Hepatocyte (in vitro differentiated cells): ENCODE data around the gene RASGRP1.

Experiments
- EZH2 ChIP-seq: fragments of 200-600 bp; sonication (generic); IDR thresholded peaks from 2 replicates; pipeline ENCODE4 v1.6.1; 2016; ENCODE audit warnings: antibody characterized with exemption, mild to moderate bottlenecking, borderline replicate concordance
- EZH2phosphoT487 ChIP-seq: fragments of 200-600 bp; sonication (generic); IDR thresholded peaks from one replicate; pipeline ENCODE4 v1.6.1; 2018; ENCODE audit warnings: antibody characterized with exemption, mild to moderate bottlenecking, low read depth, moderate library complexity; ENCODE audit not compliant: unreplicated experiment, severe bottlenecking
- TF ChIP-seq, protein P1 (sequence below): fragments of 200-600 bp; sonication (generic); IDR thresholded peaks from 2 replicates; pipeline ENCODE4 v1.5.1; 2016; ENCODE audit warnings: antibody characterized with exemption, mild to moderate bottlenecking; ENCODE audit not compliant: poor library complexity

DNA sequence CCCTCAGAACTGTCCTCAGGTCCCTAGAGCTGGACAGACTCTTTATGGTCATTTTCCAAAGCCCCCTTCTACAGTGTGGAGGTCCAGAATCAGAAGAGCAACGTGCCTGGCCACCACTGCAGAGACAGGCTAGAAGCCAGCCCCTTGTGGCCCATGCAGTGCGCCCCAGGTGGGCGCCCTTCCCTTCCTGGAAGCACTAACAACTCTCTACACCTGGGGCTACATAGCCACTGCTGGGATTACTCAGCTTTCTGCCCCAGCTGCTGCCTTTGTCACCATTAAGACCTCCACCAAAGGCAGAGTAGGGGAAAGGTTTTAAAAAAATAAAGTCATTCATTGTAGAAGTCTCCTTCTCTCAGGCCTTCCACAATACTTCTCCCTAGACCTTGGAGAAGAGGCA, 2.3 kb downstream of the RASGRP1 start:
- TF ChIP-seq EZH2phosphoT487: no peak
- TF ChIP-seq, protein P1, sequence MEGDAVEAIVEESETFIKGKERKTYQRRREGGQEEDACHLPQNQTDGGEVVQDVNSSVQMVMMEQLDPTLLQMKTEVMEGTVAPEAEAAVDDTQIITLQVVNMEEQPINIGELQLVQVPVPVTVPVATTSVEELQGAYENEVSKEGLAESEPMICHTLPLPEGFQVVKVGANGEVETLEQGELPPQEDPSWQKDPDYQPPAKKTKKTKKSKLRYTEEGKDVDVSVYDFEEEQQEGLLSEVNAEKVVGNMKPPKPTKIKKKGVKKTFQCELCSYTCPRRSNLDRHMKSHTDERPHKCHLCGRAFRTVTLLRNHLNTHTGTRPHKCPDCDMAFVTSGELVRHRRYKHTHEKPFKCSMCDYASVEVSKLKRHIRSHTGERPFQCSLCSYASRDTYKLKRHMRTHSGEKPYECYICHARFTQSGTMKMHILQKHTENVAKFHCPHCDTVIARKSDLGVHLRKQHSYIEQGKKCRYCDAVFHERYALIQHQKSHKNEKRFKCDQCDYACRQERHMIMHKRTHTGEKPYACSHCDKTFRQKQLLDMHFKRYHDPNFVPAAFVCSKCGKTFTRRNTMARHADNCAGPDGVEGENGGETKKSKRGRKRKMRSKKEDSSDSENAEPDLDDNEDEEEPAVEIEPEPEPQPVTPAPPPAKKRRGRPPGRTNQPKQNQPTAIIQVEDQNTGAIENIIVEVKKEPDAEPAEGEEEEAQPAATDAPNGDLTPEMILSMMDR: no peak
- no peak for TF ChIP-seq EZH2
